Measurements from ENCODE around the gene MBD3L3. TPM values are rescaled to one million over a fixed set of nuclear protein-coding genes. Genes with fewer than 3 reads are reported as not detected.
"Not testable (repeated sequence)": the region's sequence is repeated elsewhere in the genome, so short reads cannot be mapped to it uniquely, and the experiment has no call there.

The MBD3L3 gene
- not detected for polyA plus RNA-seq (2012; ENCODE audit: insufficient read depth, insufficient read length, low read depth)

DNA sequence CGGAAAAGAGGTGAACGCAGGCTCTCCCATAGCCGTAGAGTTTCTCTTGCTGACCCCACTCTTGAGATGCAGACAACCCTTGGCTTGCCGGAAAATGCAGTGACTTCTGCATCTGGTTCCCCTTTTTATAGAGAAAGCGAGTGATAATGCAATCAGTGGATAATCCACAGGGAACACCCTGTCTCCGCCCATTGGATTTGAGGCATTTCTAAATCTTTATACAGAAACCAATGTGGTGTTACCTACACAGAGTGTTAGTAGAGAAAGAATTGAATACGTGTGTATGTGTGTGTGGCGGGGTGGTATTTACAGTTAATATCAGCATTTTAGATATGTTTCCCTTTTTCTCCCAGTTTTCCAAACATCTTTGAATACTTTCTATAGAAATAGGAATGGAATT is at the start of gene MBD3L3:
Gene MBD3L3, minus strand, starts transcription at position 101 of the 400 bp plus-strand sequence. Its CDS starts 71 bp downstream, at position 30.
- not testable (repeated sequence) for DNase-seq; H3K4me3 ChIP-seq (ENCODE audit: low read depth, low read length); H3K27me3 ChIP-seq; H3K36me3 ChIP-seq; H3K4me1 ChIP-seq; H3K9me3 ChIP-seq

DNA sequence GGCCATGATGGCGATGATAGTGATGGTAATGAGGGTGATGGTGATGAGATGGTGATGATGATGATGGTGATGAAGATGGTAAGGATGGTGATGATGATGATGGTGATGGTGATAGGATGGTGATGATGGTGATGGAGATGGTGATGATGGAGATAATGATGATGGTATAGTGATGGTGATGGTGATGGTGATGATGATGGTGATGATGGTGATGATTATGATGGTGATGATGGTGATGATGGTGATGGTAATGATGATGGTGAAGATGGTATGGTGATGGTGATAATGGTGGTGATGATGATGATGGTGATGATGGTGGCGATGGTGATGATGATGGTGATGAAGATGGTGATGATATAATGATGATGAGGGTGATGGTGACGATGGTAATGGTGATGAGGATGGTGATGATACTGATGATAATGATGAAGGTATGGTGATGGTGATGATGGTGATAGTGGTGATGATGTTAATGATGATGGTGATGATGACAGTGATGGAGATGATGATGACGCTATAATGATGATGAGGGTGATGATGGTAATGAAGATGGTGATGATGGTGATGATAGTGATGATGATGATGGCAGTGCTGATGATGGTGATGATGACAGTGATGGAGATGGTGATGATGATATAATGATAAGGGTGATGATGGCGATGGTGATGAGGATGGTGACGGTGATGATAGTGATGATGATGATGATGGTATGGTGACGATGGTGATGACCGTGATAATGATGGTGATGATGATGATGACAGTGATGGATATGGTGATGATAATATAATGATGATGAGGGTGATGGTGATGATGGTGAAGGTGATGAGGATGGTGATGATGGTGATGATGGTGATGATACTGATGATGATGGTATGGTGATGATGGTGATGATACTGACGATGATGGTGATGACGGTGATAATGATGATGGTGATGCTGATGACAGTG is 48.5 kb upstream of the MBD3L3 start:
- no peaks in the 10 kb centered on the region for H3K27me3 ChIP-seq
- no peaks in the 10 kb centered on the region for H3K36me3 ChIP-seq
- no peak for DNase-seq
- H3K4me1 ChIP-seq = no peaks in the 10 kb centered on the region
- H3K4me3 ChIP-seq (ENCODE audit: low read depth, low read length) = no peak overlapping the region
- no peaks in the 10 kb centered on the region for H3K9me3 ChIP-seq
- TF ChIP-seq, protein P1, sequence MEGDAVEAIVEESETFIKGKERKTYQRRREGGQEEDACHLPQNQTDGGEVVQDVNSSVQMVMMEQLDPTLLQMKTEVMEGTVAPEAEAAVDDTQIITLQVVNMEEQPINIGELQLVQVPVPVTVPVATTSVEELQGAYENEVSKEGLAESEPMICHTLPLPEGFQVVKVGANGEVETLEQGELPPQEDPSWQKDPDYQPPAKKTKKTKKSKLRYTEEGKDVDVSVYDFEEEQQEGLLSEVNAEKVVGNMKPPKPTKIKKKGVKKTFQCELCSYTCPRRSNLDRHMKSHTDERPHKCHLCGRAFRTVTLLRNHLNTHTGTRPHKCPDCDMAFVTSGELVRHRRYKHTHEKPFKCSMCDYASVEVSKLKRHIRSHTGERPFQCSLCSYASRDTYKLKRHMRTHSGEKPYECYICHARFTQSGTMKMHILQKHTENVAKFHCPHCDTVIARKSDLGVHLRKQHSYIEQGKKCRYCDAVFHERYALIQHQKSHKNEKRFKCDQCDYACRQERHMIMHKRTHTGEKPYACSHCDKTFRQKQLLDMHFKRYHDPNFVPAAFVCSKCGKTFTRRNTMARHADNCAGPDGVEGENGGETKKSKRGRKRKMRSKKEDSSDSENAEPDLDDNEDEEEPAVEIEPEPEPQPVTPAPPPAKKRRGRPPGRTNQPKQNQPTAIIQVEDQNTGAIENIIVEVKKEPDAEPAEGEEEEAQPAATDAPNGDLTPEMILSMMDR (IDR thresholded peaks at IDR 0.05; ENCODE audit: low read depth, low read length) = no peak

DNA sequence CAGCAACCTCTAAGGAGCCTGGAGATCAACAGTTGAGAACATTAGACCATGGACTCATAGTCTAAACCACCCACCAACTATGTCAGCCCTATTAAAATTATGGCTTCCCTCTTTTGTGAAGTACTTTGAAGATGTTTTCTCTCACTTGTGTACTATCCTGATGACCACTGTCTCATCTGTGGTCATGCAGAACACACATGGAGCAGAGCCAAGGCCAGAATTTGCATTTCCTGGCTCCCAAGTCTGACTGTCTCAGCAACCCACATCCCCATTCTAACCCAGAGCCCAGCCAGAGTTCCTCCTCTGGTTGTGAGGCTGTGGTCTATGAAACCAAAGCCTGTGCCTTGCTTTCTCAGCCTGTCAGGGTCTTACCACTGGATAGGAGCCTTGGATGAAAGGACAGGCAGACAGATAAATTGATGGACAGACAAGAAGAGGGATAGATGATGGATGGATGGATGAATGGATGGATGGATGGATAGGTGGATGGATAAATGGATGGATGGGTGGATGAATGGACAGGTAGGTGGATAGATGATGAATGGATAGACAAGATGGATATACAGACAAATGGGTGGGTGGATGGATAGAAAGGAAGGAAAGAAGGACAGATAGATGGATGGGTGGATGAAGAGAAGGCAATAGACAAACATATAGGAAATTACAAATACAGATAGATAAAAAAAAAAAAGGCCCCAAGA is 46.4 kb upstream of the MBD3L3 start:
- no peak for DNase-seq
- Histone ChIP-seq H3K36me3 (no peaks in the 10 kb centered on the region), H3K27me3 (no peaks in the 10 kb centered on the region), H3K9me3 (no peaks in the 10 kb centered on the region), H3K4me1 (no peaks in the 10 kb centered on the region), H3K4me3 (ENCODE audit: low read depth, low read length) (no peak overlapping the region)
- TF ChIP-seq, protein P1 (IDR thresholded peaks at IDR 0.05; ENCODE audit: low read depth, low read length) = no peak

DNA sequence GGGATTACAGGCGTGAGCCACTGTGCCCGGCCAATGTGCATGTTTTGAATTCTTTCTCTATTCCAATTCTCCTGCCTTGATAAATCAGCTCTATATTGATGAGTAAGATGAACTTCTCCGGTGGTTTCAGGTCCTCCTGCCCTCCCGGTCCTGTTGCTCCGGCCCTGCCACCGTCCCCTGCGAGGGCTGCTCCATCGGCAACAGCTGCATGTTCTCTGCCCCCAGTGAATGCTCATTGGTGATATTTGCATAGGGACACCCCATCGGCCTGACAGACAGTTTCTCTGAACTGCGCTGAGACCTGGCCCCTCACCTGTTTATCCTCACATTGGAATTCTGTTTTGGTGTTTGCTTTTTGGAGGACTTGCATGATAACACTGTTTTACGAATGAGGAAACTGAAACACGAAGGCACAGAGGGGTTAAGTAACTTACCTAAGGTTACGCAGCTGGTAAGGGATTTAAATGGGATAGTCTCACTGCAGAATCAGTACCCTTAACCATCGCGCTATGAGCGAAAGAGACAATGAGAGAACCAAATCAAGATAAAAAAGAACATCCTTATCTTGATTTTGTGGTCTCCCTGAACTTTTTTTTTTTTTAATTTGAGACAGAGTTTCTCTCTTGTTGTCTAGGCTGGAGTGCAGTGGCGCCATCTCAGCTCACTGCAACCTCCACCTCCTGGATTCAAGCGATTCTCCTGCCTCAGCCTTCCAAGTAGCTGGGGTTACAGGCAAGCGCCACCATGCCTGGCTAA is 43.2 kb upstream of the MBD3L3 start:
- no peak for DNase-seq
- no peaks in the 10 kb centered on the region for H3K36me3 ChIP-seq
- H3K4me1 ChIP-seq = no peaks in the 10 kb centered on the region
- H3K4me3 ChIP-seq (ENCODE audit: low read depth, low read length) = no peak overlapping the region
- H3K9me3 ChIP-seq = no peaks in the 10 kb centered on the region
- H3K27me3 ChIP-seq = no peaks in the 10 kb centered on the region
- TF ChIP-seq, protein P1 (IDR thresholded peaks at IDR 0.05; ENCODE audit: low read depth, low read length) = no peak

DNA sequence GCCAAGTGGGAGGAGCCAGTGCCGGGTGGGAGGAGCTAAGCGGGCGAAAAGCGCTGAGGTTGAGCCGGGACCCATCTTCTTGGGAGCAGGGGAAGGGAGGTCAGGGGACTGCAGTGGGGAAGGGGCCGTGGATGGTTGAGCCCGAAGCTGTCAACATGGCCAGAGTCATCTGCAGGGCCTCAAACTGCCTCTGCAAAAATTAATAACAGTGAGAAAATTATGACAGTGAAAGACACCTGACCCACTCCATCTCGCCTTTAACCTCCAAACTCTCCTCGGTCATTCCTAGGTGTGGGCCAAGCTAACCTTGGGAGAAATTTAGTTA is 41.1 kb upstream of the MBD3L3 start:
- Histone ChIP-seq H3K9me3 (no peaks in the 10 kb centered on the region), H3K4me1 (no peaks in the 10 kb centered on the region), H3K36me3 (no peaks in the 10 kb centered on the region), H3K4me3 (ENCODE audit: low read depth, low read length) (peak overlapping the region; percentile 68), H3K27me3 (no peaks in the 10 kb centered on the region)
- no peak for DNase-seq
- TF ChIP-seq, protein P1 (IDR thresholded peaks at IDR 0.05; ENCODE audit: low read depth, low read length) = no peak
